GM18499 (cell line): ENCODE data around the gene RDX.
A peak's percentile ranks its signal among the peaks of the same experiment; 100 is the strongest.
"Not testable (repeated sequence)": the region's sequence is repeated elsewhere in the genome, so short reads cannot be mapped to it uniquely, and the experiment has no call there.

ENCODE experiments used
- ATAC-seq: cut with Tn5 transposase; IDR thresholded peaks from one replicate; pipeline ENCODE4 v1.9.1; 2021; ENCODE audit warnings: moderate number of reproducible peaks; ENCODE audit not compliant: insufficient read depth, unreplicated experiment

The RDX gene

GRCh38 chr11:110208678-110209312 lies 87.6 kb downstream of the RDX start:
- not testable (repeated sequence) for ATAC-seq

GRCh38 chr11:110207123-110207522 lies 89.3 kb downstream of the RDX start:
- ATAC-seq, result no peak

GRCh38 chr11:110200836-110201235 lies 95.6 kb downstream of the RDX start:
- no peak for ATAC-seq

- no peak for ATAC-seq
These were observed 96.2 kb downstream of the RDX start for GRCh38 chr11:110200241-110200640.

- no peak for ATAC-seq
These were observed 97.0 kb downstream of the RDX start for GRCh38 chr11:110199184-110199981.

- ATAC-seq, result no peak
These were observed 98.2 kb downstream of the RDX start for GRCh38 chr11:110198031-110198729.

GRCh38 chr11:110196884-110197420 lies 99.5 kb downstream of the RDX start:
- no peak for ATAC-seq

GRCh38 chr11:110196241-110196754 lies 100.1 kb downstream of the RDX start:
- ATAC-seq, result no peak

GRCh38 chr11:110194211-110194766 lies 102.1 kb downstream of the RDX start:
- ATAC-seq, result not testable (repeated sequence)

- ATAC-seq, result peak; percentile 79
These were observed 103.7 kb downstream of the RDX start for GRCh38 chr11:110192604-110193282.

GRCh38 chr11:110190885-110191284 lies 105.5 kb downstream of the RDX start:
- ATAC-seq, result no peak

- no peak for ATAC-seq
These were observed 108.7 kb downstream of the RDX start for GRCh38 chr11:110187731-110188130.

- no peak for ATAC-seq
These were observed 109.5 kb downstream of the RDX start for GRCh38 chr11:110186867-110187266.

GRCh38 chr11:110186456-110186855 lies 110.0 kb downstream of the RDX start:
- ATAC-seq, result no peak

GRCh38 chr11:110185599-110185998 lies 110.8 kb downstream of the RDX start:
- no peak for ATAC-seq

- no peak for ATAC-seq
These were observed 111.3 kb downstream of the RDX start for GRCh38 chr11:110185121-110185591.

GRCh38 chr11:110184456-110184855 lies 112.0 kb downstream of the RDX start:
- ATAC-seq, result no peak

- ATAC-seq, result no peak
These were observed 113.5 kb downstream of the RDX start for GRCh38 chr11:110182886-110183285.

GRCh38 chr11:110179064-110179463 lies 117.3 kb downstream of the RDX start:
- no peak for ATAC-seq

GRCh38 chr11:110177086-110177456 lies 119.3 kb downstream of the RDX start:
- ATAC-seq, result no peak
